ENCODE data around the gene SMARCA4. TPM values are rescaled to one million over a fixed set of nuclear protein-coding genes. Genes with fewer than 3 reads are reported as not detected.

SMARCA4 gene
- total RNA-seq, 1 experiment from 2014 or later: 261 TPM

DNA sequence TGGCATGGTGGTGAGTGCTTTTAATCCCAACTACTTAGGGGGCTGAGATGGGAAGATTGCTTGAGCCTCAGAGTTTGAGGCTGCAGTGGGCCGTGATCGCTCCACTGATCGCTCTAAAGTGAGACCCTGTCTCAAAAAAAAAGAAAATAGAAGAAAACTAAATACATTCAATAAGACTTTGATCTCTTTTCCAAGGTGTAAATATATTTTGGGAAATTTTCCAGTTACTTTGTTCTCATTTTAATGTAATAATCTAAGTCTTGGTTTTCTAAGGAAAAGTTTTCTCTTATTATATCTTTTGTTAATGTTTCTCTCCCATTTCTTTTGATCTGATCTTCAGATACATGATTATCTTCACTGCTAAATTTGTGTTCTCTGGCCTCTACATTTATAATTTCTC, 138.0 kb downstream of the SMARCA4 start:
- H3K4me3 Mint-ChIP-seq: no peak overlapping the region
- Histone ChIP-seq H3K4ac (ENCODE audit: low read depth, low read length) (no peak overlapping the region), H2BK15ac (ENCODE audit: low read depth, low read length) (no peak overlapping the region), H3K79me2 (ENCODE audit: insufficient read depth, low read length) (peaks cover 37% of the 10 kb centered on the region), H3K4me1 (ENCODE audit: insufficient read depth, low read length) (0 out of 2 replicates have a peak, but pooled peaks cover 3% of the 10 kb centered on the region), H4K8ac (replicated peaks; ENCODE audit: insufficient read length, low read depth, low read length) (no peak overlapping the region), H3K23ac (ENCODE audit: insufficient read length, low read depth, low read length) (no peak overlapping the region), H2AFZ (ENCODE audit: low read length) (no peak overlapping the region), H3K79me1 (ENCODE audit: insufficient read depth, low read depth, low read length, poor library complexity, severe bottlenecking) (peaks cover 7% of the 10 kb centered on the region), H4K20me1 (ENCODE audit: control insufficient read depth, insufficient read depth, insufficient read length) (no peaks in the 10 kb centered on the region), H3K9ac (ENCODE audit: extremely low read depth, insufficient read length, low read length) (no peak overlapping the region), H2BK5ac (ENCODE audit: insufficient read length, low read length) (no peak overlapping the region), H3K18ac (ENCODE audit: insufficient read length, low read depth, low read length) (no peak overlapping the region), H2BK12ac (ENCODE audit: insufficient read length, low read depth, low read length) (no peak overlapping the region), H4K5ac (ENCODE audit: insufficient read length, low read depth, low read length) (no peak overlapping the region), H3K14ac (ENCODE audit: insufficient read depth, low read length) (no peak overlapping the region), H3T11ph (ENCODE audit: low read length) (no peak overlapping the region), H4K91ac (ENCODE audit: insufficient read length, low read depth, low read length) (no peak overlapping the region), H3K9me3 (ENCODE audit: control insufficient read depth, low read depth, low read length) (no peaks in the 10 kb centered on the region), H2BK120ac (ENCODE audit: low read depth, low read length, poor library complexity, severe bottlenecking) (no peak overlapping the region), H2BK20ac (ENCODE audit: low read depth, low read length, poor library complexity, severe bottlenecking) (no peak overlapping the region), H3K27me3 (ENCODE audit: insufficient read depth, low read length) (no peaks in the 10 kb centered on the region), H2AK5ac (ENCODE audit: insufficient read length, low read length) (no peak overlapping the region), H3K4me2 (ENCODE audit: insufficient read depth, insufficient read length, low read length) (no peak overlapping the region), H3K27ac (ENCODE audit: insufficient read length, low read depth, low read length) (no peak overlapping the region), H3K23me2 (ENCODE audit: insufficient read length, low read depth, low read length, poor library complexity, severe bottlenecking) (no peaks in the 10 kb centered on the region), H3K56ac (ENCODE audit: insufficient read length, low read depth, low read length) (no peak overlapping the region)
- H3K4me1 Mint-ChIP-seq: peaks cover 12 to 14% of the 10 kb centered on the region in 2 experiments; a peak in 2 of 4 replicates
- peak overlapping the region in 2 of 3 experiments; percentile 81 to 92; a peak in 5 of 7 replicates for H3K27ac Mint-ChIP-seq
- H3K36me3 Mint-ChIP-seq (ENCODE audit: insufficient read depth in 1 of 3, low read depth in 3 of 3): peaks cover 58 to 81% (median 76%) of the 10 kb centered on the region in 3 experiments; a peak in 6 of 7 replicates
- WGBS (ENCODE audit: extremely low coverage, insufficient read length, low lambda C conversion rate): no CpG with 5 or more reads among the region's 3 CpGs
- H3K9me3 Mint-ChIP-seq: no peaks in the 10 kb centered on the region
- TF ChIP-seq, protein P1, sequence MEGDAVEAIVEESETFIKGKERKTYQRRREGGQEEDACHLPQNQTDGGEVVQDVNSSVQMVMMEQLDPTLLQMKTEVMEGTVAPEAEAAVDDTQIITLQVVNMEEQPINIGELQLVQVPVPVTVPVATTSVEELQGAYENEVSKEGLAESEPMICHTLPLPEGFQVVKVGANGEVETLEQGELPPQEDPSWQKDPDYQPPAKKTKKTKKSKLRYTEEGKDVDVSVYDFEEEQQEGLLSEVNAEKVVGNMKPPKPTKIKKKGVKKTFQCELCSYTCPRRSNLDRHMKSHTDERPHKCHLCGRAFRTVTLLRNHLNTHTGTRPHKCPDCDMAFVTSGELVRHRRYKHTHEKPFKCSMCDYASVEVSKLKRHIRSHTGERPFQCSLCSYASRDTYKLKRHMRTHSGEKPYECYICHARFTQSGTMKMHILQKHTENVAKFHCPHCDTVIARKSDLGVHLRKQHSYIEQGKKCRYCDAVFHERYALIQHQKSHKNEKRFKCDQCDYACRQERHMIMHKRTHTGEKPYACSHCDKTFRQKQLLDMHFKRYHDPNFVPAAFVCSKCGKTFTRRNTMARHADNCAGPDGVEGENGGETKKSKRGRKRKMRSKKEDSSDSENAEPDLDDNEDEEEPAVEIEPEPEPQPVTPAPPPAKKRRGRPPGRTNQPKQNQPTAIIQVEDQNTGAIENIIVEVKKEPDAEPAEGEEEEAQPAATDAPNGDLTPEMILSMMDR (conservative IDR thresholded peaks at IDR 0.05): no peak
- no peaks in the 10 kb centered on the region for H3K27me3 Mint-ChIP-seq (ENCODE audit: low read depth)
- DNase-seq: no peak
